Esophagus mucosa (tissue), 1 donor: Measurements from ENCODE around the gene GDF7. TPM values are rescaled to one million over a fixed set of nuclear protein-coding genes. Genes with fewer than 3 reads are reported as not detected.
A peak's percentile ranks its signal among the peaks of the same experiment; 100 is the strongest.

ENCODE experiments used
- ATAC-seq: fragments of 200-7000 bp; cut with Tn5 transposase; one replicate; pipeline ENCODE4 v1.9.1; 2020
- total RNA-seq: library from RNA; stranded (reverse); gene quantifications from one replicate; pipeline ENCODE4 v1.2.4, GENCODE V29; 2023
- donor health status: DM: yes; HTN: yes; CAD: no.

GDF7 gene
- total RNA-seq, 1 donor from 2014 or later, result 0.32 TPM

GRCh38 chr2:20629181-20629580, 37.8 kb upstream of the GDF7 start:
- ATAC-seq, result no peak

- ATAC-seq, result no peak
These were observed 37.3 kb upstream of the GDF7 start for GRCh38 chr2:20629581-20630171.

DNA sequence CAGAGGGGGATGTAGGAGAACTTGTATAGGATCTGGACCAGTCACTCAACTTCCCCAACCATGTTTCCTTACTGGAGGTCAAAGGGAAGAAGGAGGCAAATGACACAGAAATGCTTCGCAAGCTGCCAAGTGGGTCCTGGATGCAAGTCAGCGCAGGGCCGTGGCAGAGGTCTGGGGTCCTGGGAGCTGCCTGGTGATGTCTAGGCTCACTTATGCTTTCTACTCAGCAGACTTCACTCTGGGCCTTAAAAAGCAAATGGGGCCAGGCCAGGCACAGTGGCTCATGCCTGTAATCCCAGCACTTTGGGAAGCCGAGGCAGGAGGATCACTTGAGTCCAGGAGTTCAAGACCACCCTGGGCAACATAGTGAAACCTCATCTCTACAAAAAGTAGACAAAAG, 36.0 kb upstream of the GDF7 start:
- no peak for ATAC-seq

GRCh38 chr2:20631617-20632307, 35.2 kb upstream of the GDF7 start:
- no peak for ATAC-seq

GRCh38 chr2:20632446-20632990, 34.4 kb upstream of the GDF7 start:
- no peak for ATAC-seq

- ATAC-seq, result no peak
These were observed 33.9 kb upstream of the GDF7 start for GRCh38 chr2:20633001-20633400.

DNA sequence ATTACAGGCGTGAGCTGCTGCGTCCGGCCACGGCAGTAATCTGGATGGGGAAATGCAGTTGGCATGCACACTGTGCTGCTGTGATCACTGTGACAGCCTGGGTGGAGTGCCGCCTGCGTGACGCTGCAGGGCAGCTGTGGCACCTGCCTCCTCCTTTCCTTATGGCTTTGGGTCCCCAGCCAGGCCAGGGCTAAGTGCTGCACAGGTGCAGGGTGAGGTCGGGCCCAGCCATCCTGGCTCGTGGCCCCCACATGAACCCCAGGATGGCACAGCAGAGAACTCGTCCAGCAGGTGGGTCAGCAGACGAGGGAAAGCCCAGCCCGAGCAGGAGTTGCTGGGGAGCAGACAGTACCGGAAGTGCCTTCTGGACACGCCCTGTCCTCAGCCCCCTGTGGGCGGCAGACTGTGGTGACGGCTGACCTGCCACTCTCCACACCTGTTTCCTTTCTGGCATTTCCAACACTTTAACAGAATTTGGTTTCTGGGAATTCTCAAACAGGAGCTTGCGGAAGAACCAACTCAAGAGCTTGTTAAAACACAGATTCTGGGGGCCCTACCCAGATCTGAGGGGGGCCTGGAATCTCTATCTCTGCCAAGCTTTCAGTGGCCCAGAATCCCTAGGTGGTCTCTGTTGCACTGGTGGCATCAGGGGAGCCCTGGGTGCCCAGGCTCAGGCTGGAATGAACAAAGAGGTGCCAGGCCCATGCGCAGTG, 33.0 kb upstream of the GDF7 start:
- ATAC-seq, result peak; percentile 51

DNA sequence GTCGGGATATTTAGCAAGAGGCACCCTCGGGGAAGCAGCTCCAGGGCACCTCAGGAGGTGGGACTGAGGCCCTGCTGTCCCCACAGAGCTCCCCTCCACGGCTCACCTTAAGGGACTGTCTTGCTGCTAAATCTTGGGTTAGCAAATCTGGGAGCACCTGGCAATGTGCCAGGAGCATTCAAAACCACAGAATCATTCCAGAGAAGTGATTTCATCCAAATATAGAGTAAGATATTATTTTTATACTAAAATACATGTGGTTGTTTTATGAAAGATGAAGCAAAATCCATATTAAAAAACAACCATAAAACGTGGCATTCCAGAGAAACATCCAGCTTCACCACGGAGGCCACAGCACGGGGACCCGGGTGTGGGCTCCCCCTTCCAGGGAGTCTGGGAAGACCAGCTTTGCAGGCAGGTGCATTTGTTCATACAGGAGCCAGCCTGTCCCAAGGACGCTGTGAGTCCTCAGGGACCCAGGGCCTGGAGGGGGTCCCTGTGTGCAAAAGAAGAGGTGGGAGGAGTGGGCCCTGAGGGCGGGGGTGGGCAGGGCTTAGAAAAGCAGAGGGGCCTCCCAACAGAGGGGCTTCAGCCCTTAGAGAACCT, 32.3 kb upstream of the GDF7 start:
- ATAC-seq, result no peak

GRCh38 chr2:20635113-20635510, 31.8 kb upstream of the GDF7 start:
- ATAC-seq, result no peak

GRCh38 chr2:20635675-20636584, 31.0 kb upstream of the GDF7 start:
- ATAC-seq, result peak; percentile 82

DNA sequence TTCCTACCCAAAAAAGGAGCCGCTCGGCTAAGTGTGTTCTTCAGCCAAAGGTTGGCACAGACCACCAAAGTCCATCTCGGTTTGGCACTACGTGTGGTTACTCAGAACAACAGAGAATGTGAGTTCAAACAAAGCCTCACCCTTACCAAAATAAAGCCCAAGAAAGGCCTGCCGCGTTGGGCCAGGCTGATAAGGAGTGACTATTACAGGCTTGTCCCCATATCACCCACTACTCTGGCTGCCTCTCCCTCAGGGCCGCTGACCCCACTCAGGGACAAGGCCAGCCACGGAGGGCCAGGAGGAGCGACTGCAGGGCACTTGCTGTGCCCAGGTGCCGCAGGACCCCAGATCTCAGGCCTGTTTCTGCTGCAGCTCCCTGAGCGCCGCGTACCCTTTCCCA, 29.8 kb upstream of the GDF7 start:
- no peak for ATAC-seq

- no peak for ATAC-seq
These were observed 28.9 kb upstream of the GDF7 start for GRCh38 chr2:20638014-20638413.

- no peak for ATAC-seq
These were observed 28.1 kb upstream of the GDF7 start for GRCh38 chr2:20638646-20639430.

DNA sequence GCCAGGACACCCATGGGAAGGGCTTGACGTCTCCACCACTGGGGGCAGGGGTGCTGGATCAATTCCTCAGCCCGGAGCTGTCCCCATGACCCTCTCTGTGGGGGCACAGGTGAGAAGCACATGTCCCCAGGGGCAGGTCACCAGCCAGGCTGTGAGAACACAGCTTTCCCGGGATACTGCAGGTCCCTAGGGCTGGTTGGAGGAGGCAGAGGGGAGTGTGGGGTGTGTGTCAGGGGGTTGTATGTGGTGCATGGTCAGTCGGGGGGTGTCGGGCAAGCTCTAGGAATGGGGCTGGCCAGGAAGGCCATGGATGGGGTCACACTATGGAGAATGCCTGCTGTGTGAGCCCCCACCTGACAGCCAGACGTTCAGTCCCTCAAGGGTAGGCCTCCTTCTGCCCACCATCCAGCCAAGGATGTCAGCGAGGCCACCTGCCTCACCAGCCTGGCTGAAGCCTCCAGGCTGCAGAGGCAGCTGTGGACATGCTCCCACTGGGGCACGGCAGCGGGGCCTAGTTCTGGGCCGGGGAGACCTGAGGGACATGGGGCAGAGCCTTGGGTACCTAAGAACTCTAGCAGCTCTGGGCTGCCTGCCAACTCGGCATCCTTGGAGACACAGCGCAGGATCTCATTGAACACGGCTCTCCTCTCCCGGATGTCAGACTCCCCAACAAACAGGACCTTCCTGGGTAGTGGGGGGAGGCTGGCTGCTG, 26.4 kb upstream of the GDF7 start:
- ATAC-seq, result no peak

DNA sequence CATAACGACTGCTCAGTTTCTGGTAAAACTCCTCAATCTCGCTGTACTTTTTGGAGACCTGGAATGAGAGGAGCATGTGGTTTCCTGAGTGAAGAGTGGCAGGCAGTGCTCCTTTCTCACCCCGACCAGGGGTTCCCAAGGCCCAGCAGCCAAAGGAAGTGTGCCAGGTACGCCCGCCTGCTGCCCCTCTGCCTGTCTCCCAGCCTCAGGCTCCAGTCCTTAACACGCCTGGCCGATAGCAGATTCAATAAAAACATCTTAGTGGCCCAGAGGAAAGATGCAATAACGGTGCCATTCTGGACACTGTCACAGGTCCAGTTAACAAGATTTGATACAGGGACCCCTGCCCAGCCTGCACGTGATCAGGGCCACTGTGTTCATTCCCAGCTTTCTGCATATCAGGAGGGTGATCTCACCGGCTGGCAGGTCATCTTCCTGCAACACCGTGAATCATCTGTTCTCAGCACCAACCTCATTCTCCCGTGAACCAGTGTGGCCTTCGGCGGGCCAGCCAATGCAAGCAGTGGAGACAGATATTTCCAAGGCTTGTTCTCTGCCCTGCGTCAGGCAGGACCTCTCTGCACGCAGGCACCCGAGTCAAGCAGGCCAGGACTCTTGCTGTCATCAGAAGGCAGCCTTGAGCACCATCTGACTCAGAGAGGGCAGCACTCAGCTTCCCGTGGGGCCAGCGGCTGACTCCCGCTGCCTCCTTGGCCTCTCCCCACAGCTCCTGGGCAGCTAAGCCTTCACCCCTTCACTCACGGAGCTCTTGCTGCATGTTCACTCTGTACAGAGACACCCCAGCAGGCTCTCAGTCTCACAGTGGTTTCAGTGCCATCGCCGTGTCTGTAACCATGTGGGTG, 25.6 kb upstream of the GDF7 start:
- no peak for ATAC-seq

GRCh38 chr2:20642055-20642971, 24.6 kb upstream of the GDF7 start:
- ATAC-seq, result peak; percentile 92

DNA sequence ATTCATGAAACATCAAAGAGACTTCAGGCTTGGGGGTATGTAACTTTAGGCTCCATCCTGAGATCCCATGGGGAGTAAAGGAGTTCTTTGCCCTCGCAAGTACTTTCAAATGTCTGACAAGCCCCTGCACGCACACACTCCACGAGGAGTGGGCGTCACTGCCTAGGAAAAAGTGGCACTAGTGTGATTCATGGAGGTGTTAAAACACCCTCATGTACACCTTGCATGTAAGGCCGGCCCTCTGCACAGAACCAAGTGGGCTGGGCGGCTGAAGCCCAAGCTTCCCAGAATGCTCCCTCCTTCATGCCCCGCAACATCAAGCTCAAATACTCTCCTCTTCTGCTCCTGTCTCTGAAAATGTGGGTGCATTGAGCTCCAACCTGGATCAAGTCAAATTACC, 23.9 kb upstream of the GDF7 start:
- ATAC-seq, result no peak

GRCh38 chr2:20643826-20644225, 23.1 kb upstream of the GDF7 start:
- no peak for ATAC-seq

DNA sequence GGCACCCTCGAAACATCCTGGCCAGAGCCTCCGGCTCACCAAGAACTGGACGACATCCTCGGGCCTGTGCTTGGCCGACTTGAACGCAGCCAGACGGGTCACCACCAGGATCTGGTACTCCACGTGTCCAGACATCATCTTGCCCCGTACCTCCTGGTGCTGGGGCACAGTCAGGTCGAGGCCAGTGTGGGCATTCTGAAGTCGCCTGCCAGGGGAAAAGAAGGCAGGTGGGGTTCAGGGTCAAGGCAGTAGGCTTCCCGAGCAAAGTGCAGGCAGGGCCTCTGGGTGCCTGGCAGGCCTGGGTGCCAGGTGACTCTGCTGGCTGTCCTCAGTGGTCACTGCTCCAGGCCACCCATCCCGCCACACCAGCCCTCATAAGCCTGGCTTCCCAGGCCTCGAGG, 21.6 kb upstream of the GDF7 start:
- no peak for ATAC-seq
